Nephron (organoid): ENCODE results near the gene EIF3B.

Experiments used
- H3K27ac Mint-ChIP-seq, 3 experiments: 2 replicates each; pipeline ENCODE4 v1.8.0; 2020; ENCODE audit warnings: mixed read lengths in 3 of 3, mild to moderate bottlenecking in 2 of 3, moderate library complexity in 1 of 3
- H3K27me3 Mint-ChIP-seq: 2 replicates; pipeline ENCODE4 v1.8.0; 2021; ENCODE audit warnings: low read depth, mild to moderate bottlenecking, moderate library complexity, mixed read lengths
- H3K36me3 Mint-ChIP-seq: 2 replicates; pipeline ENCODE4 v1.8.0; 2020; ENCODE audit warnings: low read depth, mixed read lengths
- H3K4me1 Mint-ChIP-seq: 2 replicates; pipeline ENCODE4 v1.8.0; 2020; ENCODE audit warnings: mixed read lengths
- H3K4me3 Mint-ChIP-seq, 3 experiments: 2 replicates each; pipeline ENCODE4 v1.8.0; 2020; ENCODE audit warnings: mild to moderate bottlenecking in 3 of 3, mixed read lengths in 3 of 3, moderate library complexity in 2 of 3
- H3K9me3 Mint-ChIP-seq: 2 replicates; pipeline ENCODE4 v1.8.0; 2020; ENCODE audit warnings: mixed read lengths
- TF ChIP-seq, protein P1 (sequence below), 3 experiments: fragments of 200-600 bp; sonication (generic); IDR thresholded peaks; one replicate each; pipeline ENCODE4 v1.5.0; 2021; ENCODE audit warnings: antibody characterized with exemption in 3 of 3; ENCODE audit not compliant: unreplicated experiment in 3 of 3

The EIF3B gene

DNA sequence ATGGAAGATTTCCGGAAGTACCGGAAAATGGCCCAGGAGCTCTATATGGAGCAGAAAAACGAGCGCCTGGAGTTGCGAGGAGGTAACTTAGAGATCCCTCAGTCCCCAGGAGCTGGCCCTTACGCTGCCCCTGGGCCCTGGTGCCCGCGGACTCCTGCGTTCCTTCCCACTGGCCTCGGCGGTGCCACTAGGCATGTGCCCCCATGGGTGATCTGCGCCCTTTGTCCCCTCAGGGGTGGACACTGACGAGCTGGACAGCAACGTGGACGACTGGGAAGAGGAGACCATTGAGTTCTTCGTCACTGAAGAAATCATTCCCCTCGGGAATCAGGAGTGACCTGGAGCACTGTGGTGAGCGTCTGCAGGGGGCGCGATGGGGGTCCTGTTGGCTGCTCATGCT lies 24.5 kb downstream of the EIF3B start:
- Mint-ChIP-seq H3K9me3 (no peaks in the 10 kb centered on the region), H3K4me3 (no peak overlapping the region), H3K27ac (no peak overlapping the region), H3K4me1 (no peaks in the 10 kb centered on the region), H3K27me3 (no peaks in the 10 kb centered on the region), H3K36me3 (peaks cover 59% of the 10 kb centered on the region)
- TF ChIP-seq, protein P1, sequence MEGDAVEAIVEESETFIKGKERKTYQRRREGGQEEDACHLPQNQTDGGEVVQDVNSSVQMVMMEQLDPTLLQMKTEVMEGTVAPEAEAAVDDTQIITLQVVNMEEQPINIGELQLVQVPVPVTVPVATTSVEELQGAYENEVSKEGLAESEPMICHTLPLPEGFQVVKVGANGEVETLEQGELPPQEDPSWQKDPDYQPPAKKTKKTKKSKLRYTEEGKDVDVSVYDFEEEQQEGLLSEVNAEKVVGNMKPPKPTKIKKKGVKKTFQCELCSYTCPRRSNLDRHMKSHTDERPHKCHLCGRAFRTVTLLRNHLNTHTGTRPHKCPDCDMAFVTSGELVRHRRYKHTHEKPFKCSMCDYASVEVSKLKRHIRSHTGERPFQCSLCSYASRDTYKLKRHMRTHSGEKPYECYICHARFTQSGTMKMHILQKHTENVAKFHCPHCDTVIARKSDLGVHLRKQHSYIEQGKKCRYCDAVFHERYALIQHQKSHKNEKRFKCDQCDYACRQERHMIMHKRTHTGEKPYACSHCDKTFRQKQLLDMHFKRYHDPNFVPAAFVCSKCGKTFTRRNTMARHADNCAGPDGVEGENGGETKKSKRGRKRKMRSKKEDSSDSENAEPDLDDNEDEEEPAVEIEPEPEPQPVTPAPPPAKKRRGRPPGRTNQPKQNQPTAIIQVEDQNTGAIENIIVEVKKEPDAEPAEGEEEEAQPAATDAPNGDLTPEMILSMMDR (IDR thresholded peaks at IDR 0.05; ENCODE audit: unreplicated experiment in 3 of 3): no peak

DNA sequence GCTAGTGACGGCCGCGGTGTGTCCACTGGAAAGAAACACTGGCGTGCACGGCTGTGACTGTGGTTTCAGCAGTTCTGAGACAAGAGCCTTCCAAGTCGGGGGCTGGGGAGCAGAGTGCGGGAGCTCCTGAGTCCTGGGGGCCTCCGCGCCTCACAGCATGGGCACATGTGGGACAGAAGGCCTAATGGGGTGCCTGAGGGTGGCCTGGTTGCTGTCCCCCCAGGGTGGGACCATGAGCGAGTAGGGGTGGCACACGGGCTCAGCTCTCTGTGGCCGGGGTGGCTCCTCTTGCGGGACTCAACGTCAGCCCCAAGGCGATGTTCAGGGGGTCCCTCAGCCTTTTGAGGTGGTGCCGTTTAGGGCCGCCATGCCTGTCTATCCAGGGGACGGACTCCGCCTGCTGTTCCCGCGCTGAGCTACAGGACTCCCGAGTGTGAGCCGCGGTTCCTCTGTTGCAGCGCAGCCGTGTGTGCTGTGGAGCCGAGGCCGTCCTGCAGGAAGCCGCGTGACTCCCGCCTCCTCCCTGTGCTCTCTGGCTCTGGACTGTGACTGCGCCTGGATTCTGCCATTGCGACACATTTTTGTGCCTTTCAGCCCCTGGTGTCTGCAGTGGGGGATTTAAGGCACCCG lies 25.3 kb downstream of the EIF3B start:
- Mint-ChIP-seq H3K36me3 (peaks cover 55% of the 10 kb centered on the region), H3K27ac (no peak overlapping the region), H3K9me3 (no peaks in the 10 kb centered on the region), H3K4me1 (no peaks in the 10 kb centered on the region), H3K27me3 (no peaks in the 10 kb centered on the region), H3K4me3 (no peak overlapping the region)
- TF ChIP-seq, protein P1 (IDR thresholded peaks at IDR 0.05; ENCODE audit: unreplicated experiment in 3 of 3): no peak

DNA sequence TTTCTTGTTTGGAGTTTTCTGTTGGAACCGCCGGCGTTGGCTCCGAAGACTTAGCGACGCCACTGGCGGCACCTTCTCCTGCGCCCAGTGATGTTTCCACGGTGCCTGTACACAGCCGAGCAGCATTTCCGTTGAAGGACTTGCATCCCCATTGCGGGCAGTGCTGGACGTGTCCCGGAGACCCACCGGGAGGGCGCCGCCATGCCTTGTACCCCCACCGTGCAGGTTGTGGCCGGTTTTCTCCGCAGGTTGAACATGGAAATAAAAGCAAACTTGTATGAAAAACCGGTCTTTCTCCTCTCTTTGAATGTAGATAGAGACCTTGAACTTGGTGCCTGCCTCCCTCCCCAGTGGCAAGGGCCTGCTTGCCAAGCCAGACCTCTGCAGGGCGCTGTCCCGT lies 25.8 kb downstream of the EIF3B start:
- H3K4me3 Mint-ChIP-seq: no peak overlapping the region
- no peaks in the 10 kb centered on the region for H3K27me3 Mint-ChIP-seq
- no peaks in the 10 kb centered on the region for H3K4me1 Mint-ChIP-seq
- TF ChIP-seq, protein P1 (IDR thresholded peaks at IDR 0.05; ENCODE audit: unreplicated experiment in 3 of 3): no peak
- peaks cover 49% of the 10 kb centered on the region for H3K36me3 Mint-ChIP-seq
- H3K27ac Mint-ChIP-seq: no peak overlapping the region
- H3K9me3 Mint-ChIP-seq: no peaks in the 10 kb centered on the region

DNA sequence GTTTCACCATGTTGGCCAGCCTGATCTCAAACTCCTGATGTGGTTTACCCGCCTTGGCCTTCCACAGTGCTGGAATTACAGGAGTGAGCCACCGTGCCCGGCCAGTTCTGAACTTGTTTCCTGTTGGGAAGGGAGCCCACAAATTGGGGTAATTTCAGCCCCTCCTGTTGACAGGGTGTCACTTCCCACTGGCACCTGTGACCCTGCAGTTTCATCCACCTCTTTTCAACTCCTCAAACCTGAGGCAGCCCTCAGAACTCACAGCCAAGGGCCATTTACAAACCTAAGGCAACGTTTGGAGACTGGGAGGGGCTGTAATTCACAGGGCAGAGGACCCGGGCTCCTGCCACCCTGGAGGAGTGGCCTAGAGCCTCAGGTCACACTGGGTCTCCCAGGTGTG lies 26.6 kb downstream of the EIF3B start:
- no peak overlapping the region for H3K27ac Mint-ChIP-seq
- H3K4me1 Mint-ChIP-seq: no peaks in the 10 kb centered on the region
- H3K36me3 Mint-ChIP-seq: peaks cover 43% of the 10 kb centered on the region
- no peaks in the 10 kb centered on the region for H3K9me3 Mint-ChIP-seq
- TF ChIP-seq, protein P1 (IDR thresholded peaks at IDR 0.05; ENCODE audit: unreplicated experiment in 3 of 3): no peak
- H3K27me3 Mint-ChIP-seq: no peaks in the 10 kb centered on the region
- H3K4me3 Mint-ChIP-seq: no peak overlapping the region

DNA sequence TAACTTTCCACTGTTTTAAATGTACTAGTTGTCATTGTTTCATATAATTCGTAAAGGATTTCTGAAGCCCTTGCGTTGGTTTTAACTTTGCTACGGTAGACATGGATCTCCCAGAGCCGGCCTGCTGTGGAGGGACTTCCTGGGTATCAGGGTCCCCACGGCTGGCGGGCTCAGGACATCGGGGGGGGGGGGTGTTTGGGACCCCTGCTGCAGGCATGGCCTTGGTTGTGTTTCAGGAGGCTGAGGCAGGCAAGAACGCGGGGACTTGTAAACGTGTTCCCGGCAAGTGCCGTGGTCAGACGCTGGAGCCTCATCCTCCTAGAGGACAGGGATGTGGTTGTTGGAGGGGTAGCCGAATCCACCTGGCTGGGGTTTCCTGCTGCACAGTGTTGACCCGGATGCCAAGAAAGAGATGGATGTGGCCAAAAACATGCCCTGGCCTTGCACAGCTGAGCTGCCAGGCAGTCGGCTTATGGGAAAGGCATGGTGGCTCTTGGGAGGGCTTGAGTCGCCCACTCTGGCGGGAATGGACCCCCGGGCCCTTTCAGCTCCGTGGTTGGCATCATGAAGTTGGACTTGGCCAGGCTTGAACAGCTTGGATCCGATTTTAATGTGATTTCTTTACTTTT lies 27.4 kb downstream of the EIF3B start:
- no peaks in the 10 kb centered on the region for H3K9me3 Mint-ChIP-seq
- no peak overlapping the region for H3K4me3 Mint-ChIP-seq
- TF ChIP-seq, protein P1 (IDR thresholded peaks at IDR 0.05; ENCODE audit: unreplicated experiment in 3 of 3): no peak
- no peaks in the 10 kb centered on the region for H3K4me1 Mint-ChIP-seq
- H3K27ac Mint-ChIP-seq: no peak overlapping the region
- H3K36me3 Mint-ChIP-seq: peaks cover 36% of the 10 kb centered on the region
- H3K27me3 Mint-ChIP-seq: no peaks in the 10 kb centered on the region
